ENCODE results near the gene NPAS2.

Gene NPAS2

DNA sequence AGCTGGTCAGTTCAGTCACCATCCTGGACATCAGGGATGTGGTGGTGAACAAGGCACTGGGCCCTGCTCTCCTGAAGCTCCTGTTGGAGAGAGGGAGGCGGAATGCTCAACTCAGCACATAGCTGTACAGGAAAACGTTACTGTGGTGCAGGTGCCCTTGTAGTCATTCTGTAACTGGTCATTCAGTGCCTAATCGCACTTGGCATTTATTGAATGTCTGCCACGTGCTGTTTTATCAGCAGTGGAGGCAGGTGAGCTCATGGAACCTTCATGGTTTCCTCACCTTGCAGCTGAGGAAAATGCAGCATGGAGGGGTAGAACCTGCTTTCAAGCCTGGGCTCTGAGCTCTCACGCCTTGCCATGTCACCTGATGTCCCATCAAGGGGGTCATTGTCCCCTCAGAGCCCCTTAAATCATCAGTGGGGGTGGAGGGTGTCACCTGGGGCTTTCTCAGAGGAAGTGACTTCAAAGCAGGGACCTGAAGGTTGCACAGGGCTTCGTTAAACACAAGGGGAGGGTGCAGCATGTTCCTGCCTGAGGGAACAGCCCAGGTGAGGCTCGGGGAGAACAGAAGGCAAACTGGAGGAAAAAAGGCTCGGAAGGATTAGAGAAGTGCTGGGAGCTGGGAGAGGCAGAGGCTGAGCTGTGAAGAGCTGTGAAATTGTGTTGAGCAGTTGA is 126.1 kb downstream of the NPAS2 start:
- DNase-seq = no peak

DNA sequence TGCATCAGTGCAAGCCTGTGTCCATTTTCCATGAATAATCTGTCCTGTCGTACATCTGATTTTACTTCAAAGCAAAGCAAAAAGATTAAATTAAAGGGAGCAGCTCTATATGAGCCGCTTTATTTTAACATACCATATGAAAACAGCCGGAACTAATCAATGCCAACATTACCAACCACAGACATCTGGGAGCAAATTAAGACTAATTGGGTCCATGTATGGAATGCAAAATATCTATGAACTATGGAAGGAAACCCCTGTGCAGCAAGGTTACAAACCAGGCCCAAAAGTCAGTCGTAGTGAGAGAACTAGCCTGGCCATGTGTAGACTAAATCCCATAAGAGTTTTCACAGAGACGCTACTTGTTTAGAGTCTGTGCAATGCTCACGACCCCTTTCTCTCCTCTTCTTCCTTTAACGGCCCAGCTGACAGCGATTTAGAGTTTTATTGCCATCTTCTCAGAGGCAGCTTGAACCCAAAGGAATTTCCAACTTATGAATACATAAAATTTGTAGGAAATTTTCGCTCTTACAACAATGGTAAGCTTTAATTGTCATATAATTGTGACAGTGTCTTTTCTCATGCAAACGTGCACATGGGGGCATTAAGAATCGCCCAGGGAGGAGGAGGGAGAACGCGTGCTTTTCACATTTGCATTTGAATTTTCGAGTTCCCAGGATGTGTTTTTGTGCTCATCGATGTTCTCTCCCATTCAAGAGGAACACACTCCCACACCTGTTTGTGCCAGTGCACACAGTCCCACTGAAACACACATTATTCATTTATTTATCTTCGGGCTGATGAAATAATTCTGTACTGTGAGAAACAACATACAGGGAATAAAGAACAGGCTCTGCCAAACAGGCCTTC is 129.2 kb downstream of the NPAS2 start:
- DNase-seq = no peak

DNA sequence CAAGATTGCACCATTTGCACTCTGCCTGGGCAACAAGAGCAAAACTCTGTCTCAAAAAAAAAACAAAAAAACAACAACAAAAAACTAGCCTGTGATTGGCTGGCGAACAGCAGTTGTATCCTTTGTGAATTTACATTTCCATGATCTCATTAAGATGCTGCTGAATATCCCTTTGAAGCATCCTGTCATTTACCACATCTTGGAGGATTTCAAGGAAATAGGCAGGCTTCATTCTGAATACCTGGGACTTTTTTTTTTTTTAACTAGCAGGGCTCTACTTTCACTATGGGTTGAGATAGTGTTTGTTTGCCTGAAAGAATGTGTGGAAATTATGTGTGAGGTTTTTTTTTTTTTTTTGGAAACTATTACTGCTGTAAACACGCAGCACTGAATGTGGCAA is 132.6 kb downstream of the NPAS2 start:
- DNase-seq = no peak

DNA sequence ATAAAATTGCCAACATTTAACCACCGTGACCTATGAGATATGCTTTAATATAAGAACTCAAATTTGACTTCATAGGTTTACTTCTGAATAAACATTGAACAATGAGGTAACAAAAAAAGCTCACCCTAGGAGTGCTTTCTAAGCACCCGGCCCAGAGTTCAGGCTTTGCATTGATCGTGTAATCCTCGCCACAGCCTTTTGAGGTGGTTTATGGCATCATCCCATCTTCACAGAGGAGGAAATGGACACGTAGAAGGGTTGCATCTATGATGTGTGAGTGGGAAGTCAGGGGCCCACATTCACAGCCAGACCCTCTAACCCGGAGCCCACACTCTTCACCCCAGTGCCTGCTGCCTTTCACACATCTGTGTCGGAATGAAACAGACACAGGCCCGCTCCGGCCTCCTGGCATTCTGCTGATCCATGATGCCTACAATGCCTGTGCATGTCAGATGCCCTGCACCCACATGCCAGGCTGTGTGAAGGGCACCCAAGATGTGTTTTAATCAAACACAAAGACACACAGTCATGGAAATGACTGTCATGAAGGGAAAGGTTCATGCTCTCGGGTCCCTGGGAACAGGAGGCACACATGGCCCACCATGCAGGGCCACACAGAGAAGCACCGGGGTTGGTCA is 133.6 kb downstream of the NPAS2 start:
- DNase-seq = no peak

DNA sequence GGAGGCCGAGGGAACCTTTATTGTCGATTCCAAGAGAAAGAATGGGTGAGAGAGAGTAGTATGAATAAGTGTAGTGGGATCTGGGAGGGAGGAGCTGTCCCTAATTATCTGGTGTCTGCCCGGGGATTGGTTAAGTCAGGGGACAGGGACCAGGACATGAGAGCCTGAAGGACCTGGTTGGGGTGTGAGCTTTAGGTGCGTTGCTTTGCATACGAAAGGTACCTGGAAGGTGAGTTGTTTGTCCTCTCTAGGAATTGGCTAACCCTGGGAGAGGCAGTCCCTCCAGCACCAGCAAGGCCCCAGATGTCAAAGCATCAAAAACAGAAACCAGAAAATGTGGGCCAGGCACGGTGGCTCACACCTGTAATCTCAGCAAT is 134.1 kb downstream of the NPAS2 start:
- DNase-seq = no peak

DNA sequence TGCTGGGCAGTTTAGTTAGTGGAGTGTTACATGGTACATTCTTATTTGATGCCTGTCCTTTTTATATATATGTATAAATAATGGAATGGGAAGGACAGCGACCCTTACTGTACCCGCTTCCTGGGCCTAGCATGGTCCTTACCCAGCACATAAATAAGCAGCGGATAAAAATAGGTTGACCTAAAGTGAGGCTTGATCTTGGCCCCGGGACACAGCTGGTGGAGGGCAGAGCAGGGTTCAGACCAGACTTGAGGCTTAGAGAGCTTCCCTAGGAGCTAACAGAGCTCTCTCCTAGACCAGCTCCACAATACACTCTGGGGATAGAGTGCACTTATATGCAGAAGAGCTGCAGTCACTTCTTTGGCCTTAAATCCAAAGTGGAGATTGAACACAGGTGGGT is 135.3 kb downstream of the NPAS2 start:
- no peak for DNase-seq

DNA sequence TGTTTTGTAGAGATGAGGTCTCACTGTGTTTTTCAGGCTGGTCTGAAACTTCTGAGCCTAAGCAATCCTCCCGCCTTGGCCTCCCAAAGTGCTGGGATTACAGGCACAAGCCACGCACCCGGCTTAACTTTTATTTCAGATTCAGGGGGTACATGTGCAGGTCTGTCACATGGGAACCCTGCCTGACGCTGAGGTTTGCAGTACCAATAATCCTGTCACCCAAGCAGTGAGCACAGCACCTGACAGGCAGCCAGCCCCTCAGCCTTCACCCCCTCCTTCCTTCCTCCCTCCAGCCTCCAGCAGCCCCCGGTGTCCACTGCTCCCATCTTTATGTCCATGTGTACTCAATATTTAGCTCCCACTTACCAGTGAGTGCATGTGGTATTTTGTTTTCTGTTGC is 136.1 kb downstream of the NPAS2 start:
- DNase-seq = no peak

DNA sequence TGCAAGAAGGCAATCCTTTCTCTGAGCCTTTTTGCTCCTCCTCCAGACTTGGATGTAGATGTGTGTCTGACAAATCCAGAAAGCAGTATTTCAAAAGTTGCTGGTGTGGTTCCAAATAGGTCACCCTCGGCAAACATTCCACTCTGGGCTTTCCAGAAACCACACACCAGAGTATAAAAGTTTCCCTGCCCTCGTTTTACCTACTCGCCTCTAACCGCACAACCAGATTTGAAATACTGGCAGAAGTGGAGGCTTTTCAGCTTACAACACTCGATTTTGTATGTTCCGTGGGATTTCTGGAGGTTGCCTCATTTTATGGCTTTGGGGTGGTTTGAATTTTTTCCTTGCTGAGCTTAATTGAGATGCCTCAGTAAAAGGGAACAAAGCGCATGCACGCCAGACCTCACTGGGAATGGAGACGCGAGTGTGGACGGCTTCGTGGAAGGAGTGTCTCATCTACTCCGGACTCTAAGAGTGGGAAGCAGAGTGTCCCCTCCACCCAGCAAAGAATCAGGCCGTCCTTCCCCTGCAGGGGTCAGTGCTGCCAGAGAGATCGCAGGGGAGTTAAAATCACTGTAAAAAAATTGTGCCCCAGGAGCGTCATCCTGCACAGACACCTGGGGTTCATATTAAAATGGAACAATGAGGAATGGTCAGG is 138.2 kb downstream of the NPAS2 start:
- DNase-seq = no peak

DNA sequence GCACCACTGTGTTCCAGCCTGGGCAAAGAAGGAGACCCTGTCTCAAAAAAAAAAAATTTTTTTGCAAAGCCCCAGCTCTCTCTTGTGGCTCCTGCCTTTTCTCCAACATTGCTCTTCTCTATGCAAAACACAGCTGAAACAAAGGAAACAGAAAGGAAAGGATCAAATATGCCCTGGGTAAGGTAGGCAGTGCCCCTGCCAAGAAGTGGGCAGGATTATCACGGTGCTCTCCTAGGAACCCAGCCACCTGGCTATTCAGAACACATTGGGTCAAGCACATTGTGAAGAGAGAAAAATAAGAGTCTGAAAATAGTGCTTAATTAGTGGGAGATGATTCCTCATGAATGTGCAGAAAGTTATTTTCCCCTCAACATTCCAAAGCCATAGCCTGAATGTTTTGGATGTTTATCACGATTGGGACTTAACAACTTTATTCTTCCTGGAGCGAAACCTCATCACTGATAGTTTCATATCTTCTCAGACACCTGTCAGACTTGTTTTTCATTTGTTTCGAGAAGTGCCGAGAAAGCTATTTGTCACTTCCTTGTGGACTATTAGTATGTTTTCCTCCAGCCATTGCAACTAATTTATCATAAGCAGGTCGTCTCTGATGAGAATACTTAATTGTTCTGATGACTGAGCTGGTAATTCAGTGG is 139.4 kb downstream of the NPAS2 start:
- no peak for DNase-seq

DNA sequence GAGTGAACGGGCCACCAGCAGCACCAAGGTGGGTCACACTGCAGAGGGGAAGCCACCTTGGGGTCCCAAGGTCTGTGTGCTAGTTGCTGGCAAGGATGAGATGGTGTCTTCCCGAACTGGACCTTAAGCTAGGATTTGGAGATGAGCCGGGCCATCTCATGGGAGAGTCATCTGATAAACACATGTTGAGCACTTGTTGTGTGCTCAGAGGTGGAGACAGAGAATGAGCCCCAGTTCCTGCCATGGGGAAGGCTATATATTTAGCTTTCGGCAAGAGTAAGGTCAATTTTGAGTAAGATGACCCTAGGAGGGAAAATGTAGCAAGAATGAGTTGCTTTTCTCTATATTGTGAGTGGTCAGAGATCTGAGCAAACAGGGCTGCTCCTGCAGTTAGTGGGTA is 140.7 kb downstream of the NPAS2 start:
- no peak for DNase-seq

DNA sequence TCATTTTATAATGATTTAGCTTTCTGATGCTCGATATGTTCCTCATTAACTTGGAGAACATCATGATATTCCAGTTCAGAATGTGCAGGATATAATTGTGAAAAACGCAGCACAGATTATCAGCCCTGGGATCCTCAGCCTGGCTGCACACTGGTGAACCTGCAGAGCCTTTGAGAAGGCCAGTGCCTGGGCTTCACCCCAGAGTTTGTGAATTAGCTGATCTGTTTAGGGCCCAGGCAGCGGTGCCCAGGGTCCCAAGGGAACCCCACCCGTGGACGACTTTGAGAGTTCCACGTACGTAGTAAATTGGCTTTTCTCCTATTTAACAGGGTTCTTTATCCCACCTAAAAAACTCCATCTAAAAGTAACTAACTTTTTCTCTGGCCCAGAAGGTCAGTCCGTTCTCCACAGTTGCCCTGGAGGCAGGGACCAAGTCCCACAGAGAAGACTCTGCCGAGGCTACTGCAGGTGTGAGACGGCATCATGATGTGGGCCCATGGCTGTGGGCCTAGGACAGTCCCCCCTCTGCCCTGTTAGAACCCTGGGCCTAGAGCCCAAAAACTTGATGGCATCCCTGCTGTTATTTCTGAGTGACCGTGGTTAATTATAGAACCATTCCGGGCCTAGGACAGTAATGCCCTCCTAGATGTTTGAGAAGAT is 142.6 kb downstream of the NPAS2 start:
- DNase-seq = no peak

DNA sequence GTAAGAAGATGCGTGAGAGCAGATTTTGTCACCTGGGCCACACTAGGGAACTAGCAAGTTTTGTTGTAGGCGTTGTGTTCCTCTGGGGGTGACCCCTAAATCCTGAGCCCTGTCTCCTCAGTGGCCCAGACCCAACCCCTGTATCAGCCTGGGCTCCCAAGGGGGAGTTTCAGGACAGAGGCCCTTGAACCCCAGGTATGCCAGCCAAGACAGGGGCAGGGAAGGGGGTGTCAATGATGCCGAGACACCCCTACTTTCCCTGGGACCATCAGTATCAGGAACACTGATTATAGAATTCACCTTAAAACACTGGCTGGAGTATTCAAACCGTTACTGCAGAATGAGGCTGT is 143.1 kb downstream of the NPAS2 start:
- DNase-seq = no peak

DNA sequence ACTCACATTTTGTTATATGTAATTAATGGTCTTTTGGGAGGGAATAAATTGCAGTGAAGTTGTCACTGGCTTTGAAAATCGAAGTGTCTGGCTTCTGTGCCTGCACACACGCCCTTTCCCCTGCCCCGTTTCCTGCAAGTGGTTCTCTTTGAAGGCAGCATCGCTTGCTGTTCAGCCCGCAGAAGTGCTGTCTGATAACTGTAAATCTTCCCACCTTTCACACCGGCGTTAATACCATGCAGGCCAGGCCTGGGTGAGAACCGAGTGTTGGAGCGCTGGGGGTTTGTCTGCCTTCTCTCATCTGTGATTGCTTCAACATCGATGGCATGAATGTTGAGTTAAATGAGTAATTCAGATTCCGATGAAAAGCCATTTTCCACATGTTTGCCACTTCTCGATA is 144.3 kb downstream of the NPAS2 start:
- DNase-seq = no peak

DNA sequence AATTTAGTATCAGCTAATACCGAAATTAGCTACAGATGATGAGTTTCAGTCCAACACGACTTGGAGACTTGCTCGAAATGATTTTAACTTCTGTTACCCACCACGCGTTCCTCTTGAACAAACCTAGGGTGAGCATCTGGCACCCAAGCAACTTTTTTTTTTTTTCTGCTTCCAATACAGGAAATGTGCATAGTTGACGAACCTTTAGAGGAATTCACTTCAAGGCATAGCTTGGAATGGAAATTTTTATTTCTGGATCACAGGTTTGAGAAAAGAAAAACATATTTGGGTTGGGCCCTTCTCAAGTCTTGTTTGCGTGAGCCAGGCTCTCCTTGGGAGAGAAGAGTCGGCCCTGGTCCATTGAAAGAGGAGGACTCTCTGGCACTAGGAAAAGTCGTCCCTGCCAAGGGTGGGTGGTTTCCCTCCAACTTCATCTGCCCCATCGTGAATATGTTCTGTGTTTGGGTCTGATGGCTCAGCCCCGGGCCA is 144.8 kb downstream of the NPAS2 start:
- no peak for DNase-seq

DNA sequence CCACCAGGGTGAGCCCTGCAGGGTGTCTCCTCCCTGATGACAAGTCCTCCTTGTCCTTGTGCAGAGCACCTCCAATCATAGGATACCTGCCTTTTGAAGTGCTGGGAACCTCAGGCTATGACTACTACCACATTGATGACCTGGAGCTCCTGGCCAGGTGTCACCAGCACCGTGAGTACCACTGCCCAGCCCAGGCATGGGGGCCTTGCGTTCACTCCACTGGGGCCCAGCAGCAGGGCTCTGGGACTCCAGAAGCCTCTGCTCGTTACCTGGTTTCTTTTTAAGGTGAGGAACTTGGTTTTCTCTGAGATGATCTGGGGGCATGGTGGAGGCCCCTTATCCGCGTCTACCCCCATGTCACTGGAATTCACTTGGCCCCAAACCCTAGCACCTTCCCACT is 145.7 kb downstream of the NPAS2 start:
- no peak for DNase-seq

DNA sequence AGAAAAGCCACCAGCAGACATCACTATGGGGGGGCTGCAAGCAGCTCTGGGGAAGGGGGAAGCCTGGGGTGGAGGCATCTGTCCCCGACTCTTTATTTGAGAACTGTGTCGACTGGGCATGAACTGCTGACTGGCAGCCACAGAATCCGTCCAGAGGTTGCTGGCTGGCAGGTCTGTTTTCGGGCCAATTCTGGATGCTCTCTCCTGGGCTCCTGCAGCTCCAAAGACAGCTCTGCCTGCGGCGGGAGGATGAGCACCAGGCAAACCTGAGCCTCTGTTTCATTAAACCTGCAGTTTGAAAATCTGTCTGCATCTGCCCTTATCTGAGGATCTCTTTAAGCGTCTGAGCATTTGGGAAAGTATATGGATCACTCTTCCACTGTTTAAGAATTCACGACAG is 147.8 kb downstream of the NPAS2 start:
- DNase-seq = no peak

DNA sequence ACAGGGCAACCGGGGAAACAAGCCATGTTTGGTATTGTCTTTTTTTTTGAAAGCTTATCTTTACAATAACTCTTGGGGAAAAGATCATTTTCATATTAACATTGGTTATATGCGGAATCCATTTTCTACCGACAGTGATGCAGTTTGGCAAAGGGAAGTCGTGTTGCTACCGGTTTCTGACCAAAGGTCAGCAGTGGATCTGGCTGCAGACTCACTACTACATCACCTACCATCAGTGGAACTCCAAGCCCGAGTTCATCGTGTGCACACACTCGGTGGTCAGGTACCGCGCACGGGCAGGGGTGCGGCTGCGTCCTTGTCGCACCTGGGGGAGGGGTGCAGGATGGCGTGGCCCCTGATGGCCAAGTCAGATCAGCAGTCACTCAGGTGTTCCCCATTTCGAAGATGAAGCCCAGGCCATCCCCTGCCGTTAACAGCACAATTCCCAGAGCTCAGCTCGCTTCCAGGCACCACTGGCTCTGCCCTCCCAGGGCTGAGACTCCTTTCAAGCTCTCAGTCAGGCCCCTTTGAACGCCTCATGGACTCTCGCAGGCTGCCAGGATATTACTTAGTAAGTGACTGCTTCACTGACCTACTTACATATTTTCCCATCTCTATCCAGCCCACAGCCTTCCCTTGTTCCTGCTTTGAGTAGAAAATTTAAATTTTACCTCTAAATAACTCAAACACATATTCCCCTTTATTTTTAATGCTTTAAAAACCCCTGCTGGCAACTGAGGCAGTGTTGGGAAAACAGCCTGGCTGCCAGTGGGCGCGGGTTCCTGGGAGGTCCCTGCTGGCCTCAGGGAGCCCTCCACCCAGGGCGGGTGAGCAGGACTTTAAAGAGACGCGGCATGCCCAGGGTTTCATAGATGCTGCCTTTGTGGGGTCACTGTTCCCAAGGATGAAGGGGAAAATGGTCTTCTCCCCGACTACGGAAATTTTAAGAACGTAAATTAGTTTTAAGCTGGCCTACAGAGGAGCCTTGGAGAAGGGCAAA is 148.5 kb downstream of the NPAS2 start:
- DNase-seq = no peak

DNA sequence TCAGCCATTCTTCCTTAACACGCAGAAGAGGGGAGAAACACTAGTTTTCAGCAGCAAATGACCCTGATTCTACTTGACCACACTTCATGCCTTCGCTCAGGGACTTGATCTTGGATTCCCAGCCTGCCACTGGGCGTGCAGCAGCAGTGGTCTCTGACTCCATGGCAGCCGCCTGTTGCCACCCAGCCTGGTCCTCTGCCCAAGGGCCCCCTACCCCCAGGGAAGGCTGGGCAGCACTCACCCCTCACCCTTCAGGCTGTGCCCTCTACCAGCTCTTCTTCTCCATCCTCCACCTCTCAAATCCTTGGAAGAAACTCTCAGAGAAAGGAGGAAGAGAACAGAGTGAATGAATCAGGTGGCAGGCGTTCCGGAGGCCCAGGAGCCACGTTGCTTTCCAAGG is 150.1 kb downstream of the NPAS2 start:
- no peak for DNase-seq

DNA sequence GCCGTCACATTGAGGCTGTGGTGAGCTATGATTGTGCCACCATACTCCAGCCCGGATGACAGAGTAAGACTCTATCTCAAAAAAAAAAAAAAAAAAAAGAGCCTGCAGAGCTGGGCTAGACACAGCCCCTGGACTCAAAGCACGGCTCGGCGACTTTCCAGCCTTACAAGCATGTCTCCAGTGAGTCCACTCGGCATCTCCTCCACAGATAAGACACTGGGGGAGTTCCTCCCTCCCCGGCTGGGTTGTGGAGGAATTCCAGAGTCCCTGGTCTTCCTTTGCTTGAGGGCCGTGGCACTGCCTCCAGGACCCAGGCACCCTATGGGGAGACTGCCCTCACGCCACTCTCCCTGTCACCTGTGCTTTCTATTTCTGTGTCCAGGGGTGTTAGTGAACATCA is 151.3 kb downstream of the NPAS2 start:
- no peak for DNase-seq

DNA sequence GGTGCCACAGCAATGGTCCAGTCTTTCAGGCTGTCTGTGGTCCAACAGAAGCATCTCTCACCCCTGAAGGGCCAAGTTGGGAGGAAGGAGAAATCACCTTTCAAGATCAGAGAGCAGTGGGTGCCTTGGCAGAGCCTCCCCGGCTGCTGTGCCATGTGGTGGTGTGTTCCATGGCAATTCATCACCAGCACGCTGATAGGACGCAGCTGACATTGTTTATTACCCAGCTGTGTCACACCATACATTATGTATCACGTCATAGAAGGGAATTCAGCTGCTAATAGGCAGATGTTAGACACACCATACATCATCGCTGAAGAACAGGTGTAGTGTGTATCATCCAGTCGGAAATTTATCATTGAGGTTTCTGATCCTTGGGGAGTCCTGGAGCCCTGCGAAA is 152.5 kb downstream of the NPAS2 start:
- DNase-seq = no peak
